KMS-11 (cell line): ENCODE measurements around the gene PTPRF.

ENCODE experiments used
- H2AFZ ChIP-seq: fragments of 200-600 bp; sonication (generic); 2 replicates; pipeline ENCODE4 v1.6.1; 2016; ENCODE audit warnings: antibody characterized with exemption, mixed run types, low read depth
- H3K27ac ChIP-seq: fragments of 200-600 bp; sonication (generic); 2 replicates; pipeline ENCODE4 v1.6.1; 2016; ENCODE audit warnings: mild to moderate bottlenecking, mixed run types
- H3K27me3 ChIP-seq: fragments of 200-600 bp; sonication (generic); 2 replicates; pipeline ENCODE4 v1.6.1; 2017; ENCODE audit warnings: mild to moderate bottlenecking, low read depth, mixed run types, moderate library complexity; ENCODE audit not compliant: insufficient read depth
- H3K36me3 ChIP-seq: fragments of 200-600 bp; sonication (generic); 2 replicates; pipeline ENCODE4 v1.6.1; 2017; ENCODE audit warnings: mild to moderate bottlenecking, mixed run types; ENCODE audit not compliant: insufficient read depth
- H3K4me1 ChIP-seq: fragments of 200-600 bp; sonication (generic); 2 replicates; pipeline ENCODE4 v1.6.1; 2016; ENCODE audit warnings: mild to moderate bottlenecking, low read depth, mixed run types; ENCODE audit not compliant: poor library complexity, severe bottlenecking
- H3K4me2 ChIP-seq: fragments of 200-600 bp; sonication (generic); 2 replicates; pipeline ENCODE4 v1.7.0; 2016; ENCODE audit warnings: mild to moderate bottlenecking, mixed run types
- H3K4me3 ChIP-seq: fragments of 200-600 bp; sonication (generic); IDR thresholded peaks from 2 replicates; pipeline ENCODE4 v1.6.1; 2017; ENCODE audit warnings: low read depth, low read length, mixed read lengths; ENCODE audit not compliant: insufficient read depth
- H3K79me2 ChIP-seq: fragments of 200-600 bp; sonication (generic); 2 replicates; pipeline ENCODE4 v1.6.1; 2016; ENCODE audit warnings: low read depth, mixed run types; ENCODE audit not compliant: insufficient read depth
- H3K9ac ChIP-seq: fragments of 200-600 bp; sonication (generic); 2 replicates; pipeline ENCODE4 v1.6.1; 2016; ENCODE audit warnings: mild to moderate bottlenecking, mixed run types
- H4K20me1 ChIP-seq: fragments of 200-600 bp; sonication (generic); 2 replicates; pipeline ENCODE4 v1.6.1; 2016; ENCODE audit warnings: mild to moderate bottlenecking, mixed run types; ENCODE audit not compliant: insufficient read depth
- CTCF ChIP-seq: fragments of 200-600 bp; sonication (generic); conservative IDR thresholded peaks from 2 replicates; pipeline ENCODE4 v1.6.1; 2017; ENCODE audit warnings: low read depth, mild to moderate bottlenecking, antibody characterized with exemption, low read length, moderate library complexity, mixed read lengths

The PTPRF gene

GRCh38 chr1:43573066-43573800 lies 42.5 kb downstream of the PTPRF start:
- Histone ChIP-seq H3K27me3 (no peaks in the 10 kb centered on the region), H3K27ac (no peak overlapping the region), H3K4me3 (no peak overlapping the region), H2AFZ (no peak overlapping the region), H3K79me2 (no peaks in the 10 kb centered on the region), H3K36me3 (no peaks in the 10 kb centered on the region), H3K4me1 (peaks cover 24% of the 10 kb centered on the region), H3K4me2 (no peak overlapping the region), H3K9ac (no peak overlapping the region), H4K20me1 (no peaks in the 10 kb centered on the region)
- TF ChIP-seq CTCF = no peak

GRCh38 chr1:43576521-43576920 lies 45.8 kb downstream of the PTPRF start:
- no peak overlapping the region for H3K4me2 ChIP-seq
- H3K4me3 ChIP-seq = no peak overlapping the region
- no peak for TF ChIP-seq CTCF
- H3K79me2 ChIP-seq = no peaks in the 10 kb centered on the region
- H4K20me1 ChIP-seq = no peaks in the 10 kb centered on the region
- no peaks in the 10 kb centered on the region for H3K4me1 ChIP-seq
- no peak overlapping the region for H3K27ac ChIP-seq
- no peak overlapping the region for H3K9ac ChIP-seq
- H2AFZ ChIP-seq = no peak overlapping the region
- H3K27me3 ChIP-seq = no peaks in the 10 kb centered on the region
- no peaks in the 10 kb centered on the region for H3K36me3 ChIP-seq

- Histone ChIP-seq H4K20me1 (no peaks in the 10 kb centered on the region), H3K79me2 (no peaks in the 10 kb centered on the region), H3K4me2 (no peak overlapping the region), H3K36me3 (no peaks in the 10 kb centered on the region), H3K4me1 (no peaks in the 10 kb centered on the region), H2AFZ (no peak overlapping the region), H3K27ac (no peak overlapping the region), H3K4me3 (no peak overlapping the region), H3K9ac (no peak overlapping the region), H3K27me3 (no peaks in the 10 kb centered on the region)
- no peak for TF ChIP-seq CTCF
Measured at GRCh38 chr1:43577655-43578542, 47.2 kb downstream of the PTPRF start.

DNA sequence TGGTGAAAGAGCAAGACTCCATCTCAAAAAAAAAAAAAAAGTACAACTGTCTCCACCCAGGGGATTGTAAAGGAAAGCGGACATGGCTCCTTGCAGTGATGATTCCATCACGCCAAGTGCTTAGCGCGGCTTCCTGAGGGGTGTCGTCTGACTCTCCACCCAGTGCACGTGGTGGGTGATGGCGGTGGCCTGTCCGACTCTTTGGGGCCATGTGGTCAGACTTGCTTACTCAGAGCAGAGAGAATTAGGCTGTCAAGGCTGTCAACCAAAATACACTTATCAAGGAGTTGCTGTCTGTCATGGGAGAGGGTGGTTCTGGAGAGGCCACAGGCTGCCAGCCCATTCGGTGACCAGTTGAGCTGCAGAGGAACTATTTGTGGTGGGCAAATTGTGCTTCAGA lies 49.4 kb downstream of the PTPRF start:
- Histone ChIP-seq H3K4me1 (no peaks in the 10 kb centered on the region), H3K27ac (no peak overlapping the region), H2AFZ (no peak overlapping the region), H3K9ac (no peak overlapping the region), H3K36me3 (no peaks in the 10 kb centered on the region), H3K4me3 (no peak overlapping the region), H3K4me2 (no peak overlapping the region), H4K20me1 (no peaks in the 10 kb centered on the region), H3K27me3 (no peaks in the 10 kb centered on the region), H3K79me2 (no peaks in the 10 kb centered on the region)
- no peak for TF ChIP-seq CTCF
